Glomerular endothelial cell (primary cell): ENCODE measurements around the gene SOX30. TPM values are rescaled to one million over a fixed set of nuclear protein-coding genes. Genes with fewer than 3 reads are reported as not detected.

Experiments
- DNase-seq: peaks from one replicate; pipeline ENCODE4 v3.0.0-alpha.2; 2011; ENCODE audit warnings: low read depth, low spot score; ENCODE audit errors: extremely low read depth
- total RNA-seq: library from RNA; depleted of rRNA; stranded (reverse); fragments of >200 nt; gene quantifications from 2 replicates; pipeline ENCODE4 v1.2.3, GENCODE V29; 2015

SOX30 gene
- total RNA-seq, 1 donor from 2014 or later = not detected

DNA sequence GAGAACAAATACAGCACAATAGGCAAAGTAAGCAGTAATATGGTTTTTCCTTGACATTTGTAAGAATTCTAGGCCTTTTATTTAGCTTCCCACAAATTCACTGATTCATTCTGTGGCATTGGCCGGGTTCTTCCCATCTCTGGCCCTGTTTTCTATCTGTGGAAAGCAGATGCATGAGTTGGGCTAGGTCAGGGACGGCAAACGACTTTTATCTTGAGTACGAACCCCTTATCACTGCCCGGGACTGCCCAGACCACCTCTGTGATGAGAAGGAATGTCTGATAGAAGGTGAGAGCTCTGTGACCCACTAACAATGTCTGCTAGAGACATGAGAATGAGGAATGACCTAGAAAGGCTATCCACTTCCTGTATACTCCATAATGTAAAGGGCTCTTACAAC, 41.2 kb downstream of the SOX30 start:
- no peak for DNase-seq

DNA sequence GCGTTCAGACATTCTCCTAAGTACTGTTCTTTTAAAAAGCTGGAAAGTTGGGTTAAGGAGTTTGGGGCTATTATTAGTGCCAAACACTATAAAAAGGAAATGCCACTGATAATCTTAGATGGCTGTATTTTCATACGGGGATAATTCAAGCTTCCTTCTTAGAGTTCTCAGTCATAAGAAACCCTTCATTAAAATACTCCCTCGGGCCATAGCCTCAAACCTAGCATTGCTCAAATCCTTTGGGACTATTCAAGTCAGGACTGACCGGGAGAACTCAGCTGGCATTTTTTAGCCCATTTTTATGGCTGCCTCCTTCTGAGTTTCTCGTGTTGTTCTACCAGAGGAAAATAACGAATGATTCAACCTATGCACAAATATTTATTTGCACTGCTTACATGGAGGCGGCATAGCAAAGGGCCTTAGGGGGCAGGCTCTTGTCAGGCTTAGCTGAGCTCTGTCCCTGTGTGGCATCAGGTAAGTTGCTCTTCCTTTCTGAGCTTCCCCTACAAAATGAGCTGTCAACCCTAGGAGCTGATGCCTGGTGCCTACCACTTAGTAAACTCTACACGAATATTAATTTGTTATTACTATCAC, 43.2 kb downstream of the SOX30 start:
- DNase-seq = no peak

DNA sequence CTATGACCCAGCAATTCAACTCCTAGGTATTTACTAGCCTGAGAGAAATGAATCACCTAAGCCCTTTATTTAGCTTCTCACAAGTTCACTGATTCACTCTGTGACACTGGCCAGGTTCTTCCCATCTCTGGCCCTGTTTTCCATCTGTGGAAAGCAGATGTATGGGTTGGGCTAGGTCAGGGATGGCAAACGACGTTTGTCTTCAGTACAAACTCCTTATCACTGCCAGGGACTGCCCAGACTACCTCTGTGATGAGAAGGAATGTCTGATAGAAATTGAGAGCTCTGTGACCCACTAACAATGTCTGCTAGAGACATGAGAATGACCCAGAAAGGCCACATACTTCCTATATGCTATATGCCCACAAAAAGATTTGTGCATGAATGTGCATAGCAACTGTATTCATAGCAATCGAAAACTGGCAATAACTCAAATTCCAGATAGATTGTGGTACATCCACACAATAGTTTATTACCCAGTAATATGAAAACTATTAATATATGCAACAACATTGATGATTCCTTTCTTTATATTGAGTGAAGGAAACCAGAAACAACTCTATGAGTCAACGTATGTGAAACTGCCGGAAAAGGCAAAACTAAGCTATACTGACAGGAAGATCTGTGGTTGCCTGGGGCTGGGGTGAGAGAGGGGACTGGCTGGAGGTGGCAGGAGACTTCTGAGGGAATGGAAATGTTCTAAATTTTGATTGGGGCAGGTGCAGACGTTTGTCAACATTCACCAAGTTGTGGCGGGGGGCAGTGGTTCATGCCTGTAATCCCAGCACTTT, 44.7 kb downstream of the SOX30 start:
- DNase-seq = no peak

DNA sequence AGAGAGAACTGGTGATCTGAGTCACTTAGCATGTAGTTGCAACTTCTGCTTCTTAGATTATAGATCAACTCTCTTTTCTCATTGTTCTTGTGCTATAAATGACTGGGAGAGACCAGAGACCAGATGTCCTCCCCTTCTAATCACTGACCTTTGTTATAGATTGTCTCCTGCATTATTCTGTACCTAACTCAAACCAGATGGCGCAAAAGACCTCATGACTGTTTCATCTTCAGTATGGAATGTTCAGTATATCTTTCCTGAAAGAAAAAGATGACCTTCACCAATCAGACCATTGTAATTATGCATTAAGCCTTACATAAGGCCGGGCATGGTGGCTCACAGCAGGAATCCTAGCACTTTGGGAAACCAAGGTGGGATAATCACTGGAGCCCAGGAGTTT, 46.2 kb downstream of the SOX30 start:
- DNase-seq = no peak

DNA sequence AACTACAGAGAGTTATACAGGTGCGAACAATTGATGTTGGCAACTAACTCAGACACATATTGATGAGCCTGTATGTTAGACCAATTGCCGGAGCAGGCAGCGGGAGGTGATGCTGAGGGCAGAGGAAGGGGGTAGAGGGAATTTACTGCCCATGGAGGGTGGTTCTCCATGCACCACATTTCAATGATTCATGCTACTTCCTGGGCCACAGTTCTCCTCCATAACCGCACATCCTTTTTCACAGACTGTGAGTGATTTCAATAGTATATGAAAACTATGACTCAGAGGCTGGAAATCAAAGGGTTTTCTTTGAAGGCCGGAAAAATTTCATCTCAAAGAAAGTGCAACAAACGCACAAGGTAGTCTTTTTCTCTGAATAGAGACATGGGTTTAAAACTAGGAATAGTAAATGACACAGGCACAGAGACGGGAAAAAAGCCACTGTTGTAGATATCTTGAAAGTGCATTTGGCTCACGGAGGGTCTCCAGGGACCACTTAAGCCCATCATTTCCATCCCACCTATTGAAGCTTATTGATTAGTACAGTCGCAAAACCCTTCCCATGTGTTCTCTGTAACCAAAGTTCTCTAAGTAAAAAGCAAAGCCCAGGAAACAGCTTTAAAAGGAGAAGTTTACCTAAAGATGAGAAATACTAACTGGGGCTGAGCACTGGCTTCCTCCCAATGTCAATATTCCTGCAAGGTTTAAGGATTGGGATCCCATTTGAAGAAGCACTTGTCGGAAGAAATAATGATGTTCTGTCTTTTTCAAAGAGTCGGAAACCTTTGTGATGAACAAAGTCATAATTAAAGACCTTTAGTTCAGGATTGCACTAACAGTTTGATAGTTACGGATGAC, 48.7 kb downstream of the SOX30 start:
- peak; percentile 36 for DNase-seq

DNA sequence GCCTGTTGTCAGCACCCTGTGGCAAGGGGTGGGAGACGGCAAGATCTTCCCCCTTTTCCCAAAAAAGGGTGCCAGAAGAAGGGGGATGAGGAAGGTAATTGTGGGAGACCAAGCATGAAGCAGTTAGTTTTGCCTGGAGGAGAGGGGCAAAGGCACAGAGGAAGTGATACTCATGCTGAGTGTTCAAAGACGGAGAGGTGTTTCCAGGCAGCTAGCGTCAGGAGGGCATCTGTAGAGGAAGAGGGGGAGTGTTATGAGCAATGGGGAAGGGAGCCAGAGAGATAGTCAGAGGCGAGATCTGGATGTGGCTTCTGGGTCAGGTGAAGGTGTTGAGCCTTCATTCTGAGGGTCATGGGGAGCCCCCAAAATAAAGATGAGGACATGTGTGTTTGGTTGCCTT, 49.7 kb downstream of the SOX30 start:
- DNase-seq = no peak

DNA sequence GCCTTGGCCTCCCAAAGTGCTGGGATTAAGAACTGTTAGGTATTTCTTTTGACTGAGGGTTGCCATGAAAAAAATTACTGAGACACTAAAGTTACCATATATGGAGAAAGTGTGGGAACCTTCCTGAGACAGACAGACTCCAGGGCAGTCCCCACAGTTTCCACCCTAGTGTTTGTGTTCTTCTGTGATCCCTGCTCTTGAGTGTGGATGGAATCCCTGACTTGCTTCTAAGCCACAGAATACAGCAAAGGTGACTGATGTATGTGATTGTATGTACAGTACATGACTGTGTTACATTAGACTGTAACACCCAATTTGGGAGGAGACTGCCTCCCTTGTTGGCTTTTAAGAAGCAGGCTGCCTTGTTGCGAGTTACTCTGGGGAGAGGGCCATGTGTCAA, 52.0 kb downstream of the SOX30 start:
- no peak for DNase-seq

DNA sequence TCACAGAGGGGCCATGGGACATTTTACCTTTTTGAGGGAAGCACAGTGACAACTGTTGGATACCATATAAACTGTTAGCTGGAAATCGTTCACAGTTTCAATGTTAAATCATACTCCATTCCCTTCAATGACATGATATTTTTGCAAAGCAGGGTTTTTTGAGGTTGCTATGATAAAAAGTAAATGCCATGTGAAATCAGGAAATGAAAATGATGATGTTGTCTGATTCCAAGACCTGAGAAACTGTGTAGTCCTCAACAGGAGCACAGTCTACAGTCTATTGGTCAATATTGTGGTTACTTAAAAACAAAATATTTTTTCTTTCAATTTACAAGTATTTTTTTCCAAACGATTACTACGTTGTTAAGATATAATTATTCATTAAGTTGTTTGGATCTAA, 52.7 kb downstream of the SOX30 start:
- no peak for DNase-seq

DNA sequence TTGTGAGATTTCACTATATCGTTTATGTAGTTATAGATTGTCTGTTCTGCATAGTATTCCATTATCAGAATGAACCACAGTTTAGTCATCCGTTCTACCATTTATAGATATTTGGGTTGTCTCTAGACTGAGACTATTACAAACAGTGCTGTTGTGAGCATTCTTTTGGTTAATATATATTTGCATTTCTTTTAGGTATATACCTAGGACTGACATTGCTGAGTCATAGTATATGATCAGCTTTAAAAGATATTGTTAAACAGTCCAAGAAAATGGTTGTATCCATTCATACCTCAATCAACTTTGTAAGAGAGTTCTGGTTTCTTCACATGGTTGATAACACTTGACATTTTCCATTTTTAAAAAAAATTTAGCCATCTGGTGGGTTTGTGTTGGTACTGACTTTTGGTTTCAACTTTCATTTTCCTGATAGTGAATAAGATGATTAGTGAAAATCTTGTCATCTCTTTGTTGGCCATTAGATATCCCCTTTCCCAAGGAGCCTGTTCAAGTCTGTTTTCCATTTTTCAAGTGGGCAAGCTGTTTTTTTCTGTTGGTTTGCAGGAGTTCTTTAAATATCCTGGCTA, 53.8 kb downstream of the SOX30 start:
- DNase-seq = no peak

DNA sequence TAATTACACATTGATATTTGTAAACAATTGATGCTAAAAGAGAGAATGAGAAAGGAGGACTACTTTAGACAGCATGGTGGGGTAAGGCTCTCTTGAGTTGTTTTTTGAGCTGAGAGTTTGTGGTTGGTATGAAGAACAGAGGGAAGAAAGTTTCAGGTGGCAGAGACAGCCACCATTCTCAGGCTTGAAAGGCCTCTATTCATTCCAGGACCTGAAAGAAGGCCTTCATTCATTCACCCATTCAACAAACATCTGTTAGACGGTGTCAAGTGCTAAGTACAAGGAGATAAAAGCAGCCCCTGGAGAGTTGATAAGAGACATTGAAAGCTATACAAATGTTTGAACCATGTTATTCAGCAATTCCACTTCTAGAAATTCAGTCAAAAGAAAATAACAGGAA, 55.0 kb downstream of the SOX30 start:
- no peak for DNase-seq

DNA sequence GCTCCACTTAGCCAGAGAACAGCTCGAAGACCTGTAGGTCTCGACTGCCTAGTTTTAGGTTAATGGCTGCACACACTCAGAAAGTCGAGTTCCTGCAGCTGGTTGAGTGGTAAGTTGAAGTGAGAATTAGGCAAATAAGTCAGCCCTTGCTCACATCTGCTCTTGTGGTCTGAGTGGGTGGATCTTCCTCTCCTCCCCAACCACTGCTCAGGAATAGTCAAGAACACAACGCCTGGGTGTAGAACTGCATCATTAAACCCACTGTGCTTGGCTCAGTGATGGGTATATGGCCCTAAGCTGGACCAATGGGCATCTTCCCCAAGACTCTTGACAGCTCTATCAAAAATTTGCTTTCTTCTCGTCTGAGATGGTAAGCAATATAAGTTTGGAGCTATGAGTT, 55.8 kb downstream of the SOX30 start:
- no peak for DNase-seq

DNA sequence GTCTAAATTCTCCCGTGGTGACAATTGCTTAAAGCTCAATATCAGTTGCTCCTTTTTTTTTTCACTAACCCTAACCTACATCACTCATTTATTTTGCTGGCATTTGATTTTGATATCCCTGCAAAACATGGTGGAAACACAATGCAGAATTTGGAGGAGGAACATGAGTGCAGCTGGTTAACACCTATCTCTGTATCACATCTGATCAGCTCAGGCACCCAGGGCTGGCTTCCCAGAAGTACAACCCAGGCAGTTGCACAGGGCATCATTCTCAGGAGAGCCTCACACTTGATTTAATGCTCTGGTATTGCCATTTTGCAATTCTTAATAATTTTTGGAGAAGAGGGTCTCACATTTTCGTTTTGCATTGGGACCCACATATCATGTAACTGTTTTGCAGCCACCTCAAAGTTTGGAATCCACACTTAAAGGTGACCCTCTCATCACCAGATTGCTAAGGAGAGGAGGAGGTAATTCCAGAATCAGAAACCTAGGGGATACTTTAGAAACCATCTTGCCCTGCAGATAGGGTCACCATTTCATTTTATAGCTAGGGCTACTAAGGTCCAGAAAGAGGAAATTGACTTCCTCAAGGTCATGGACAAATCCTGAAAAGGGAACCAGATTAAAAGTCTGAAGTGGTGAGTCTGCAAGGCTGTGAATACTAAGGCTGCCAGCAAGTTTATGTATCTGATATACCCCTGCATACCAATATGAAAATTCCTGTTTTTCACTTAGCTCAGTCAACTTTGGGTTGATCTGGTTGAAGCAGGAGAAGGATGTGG, 57.4 kb downstream of the SOX30 start:
- no peak for DNase-seq

DNA sequence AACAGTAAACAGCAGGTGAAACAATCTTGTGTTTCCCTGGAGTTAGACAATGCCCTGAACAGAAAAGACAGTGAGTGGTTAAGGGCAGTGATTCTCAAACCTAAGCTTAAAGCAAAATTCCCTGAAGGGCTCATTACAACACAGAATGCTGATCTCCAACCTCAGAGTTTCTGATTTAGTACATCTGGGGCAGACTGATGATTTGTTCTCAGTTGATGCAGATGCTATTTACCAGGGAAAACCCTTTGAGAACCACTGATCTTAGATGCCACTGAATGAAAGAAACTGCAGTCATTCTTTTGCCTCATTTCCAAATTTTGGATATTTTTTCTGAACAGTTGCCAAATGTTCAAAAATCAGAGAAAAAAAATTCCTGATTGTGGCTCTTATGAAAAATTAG, 58.0 kb downstream of the SOX30 start:
- DNase-seq = no peak

DNA sequence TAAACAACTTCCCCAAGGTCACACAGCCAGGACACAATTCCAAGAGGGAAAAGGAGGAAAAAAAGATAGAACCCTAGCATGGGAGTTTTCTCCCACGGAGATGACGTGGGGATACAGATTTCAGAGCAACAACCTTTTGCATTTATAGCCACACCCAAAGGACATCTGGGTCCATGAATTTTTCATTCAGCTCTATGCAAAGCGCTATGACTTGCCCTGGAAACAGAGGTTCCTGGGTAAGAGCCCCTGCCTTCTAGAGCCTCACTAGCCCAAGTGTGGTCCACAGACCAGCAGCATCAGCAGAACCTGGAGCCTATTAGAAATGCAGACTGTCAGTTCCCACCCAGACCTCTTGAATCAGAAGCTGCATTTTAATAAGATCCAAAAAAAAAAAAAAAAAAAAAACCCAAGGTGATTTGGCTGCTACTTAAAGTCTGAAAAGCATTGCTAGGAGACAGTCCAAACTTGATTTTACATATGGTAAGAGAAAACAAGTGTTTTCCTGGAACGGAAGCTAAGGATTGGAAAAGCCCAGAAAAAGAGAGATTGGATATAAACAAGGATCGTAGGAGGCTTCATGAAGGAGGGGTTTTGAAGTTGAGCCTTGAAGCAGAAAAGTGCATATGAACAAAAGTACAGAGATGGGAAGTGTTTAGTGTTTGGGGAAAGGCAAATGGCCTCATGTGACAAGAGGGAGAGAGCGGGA, 59.0 kb downstream of the SOX30 start:
- no peak for DNase-seq

DNA sequence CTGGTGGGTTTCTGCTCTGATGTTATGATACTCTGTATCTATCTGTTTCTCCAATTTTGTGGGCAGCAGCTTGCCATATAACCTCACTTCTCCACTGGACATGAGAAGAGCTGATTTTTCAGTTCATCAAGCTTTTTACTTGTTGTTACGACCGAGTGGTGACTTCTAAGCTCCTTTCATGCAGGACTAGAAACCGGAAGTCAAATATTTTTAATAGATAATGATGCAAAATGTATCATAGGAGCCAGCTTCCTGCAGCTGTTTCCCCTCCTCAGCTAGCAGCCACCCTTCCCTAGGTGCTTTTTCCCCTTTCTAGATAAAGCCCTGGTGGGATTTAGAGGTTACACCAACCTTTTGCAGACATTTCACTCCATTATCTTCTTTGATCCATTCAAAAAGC, 59.6 kb downstream of the SOX30 start:
- no peak for DNase-seq

DNA sequence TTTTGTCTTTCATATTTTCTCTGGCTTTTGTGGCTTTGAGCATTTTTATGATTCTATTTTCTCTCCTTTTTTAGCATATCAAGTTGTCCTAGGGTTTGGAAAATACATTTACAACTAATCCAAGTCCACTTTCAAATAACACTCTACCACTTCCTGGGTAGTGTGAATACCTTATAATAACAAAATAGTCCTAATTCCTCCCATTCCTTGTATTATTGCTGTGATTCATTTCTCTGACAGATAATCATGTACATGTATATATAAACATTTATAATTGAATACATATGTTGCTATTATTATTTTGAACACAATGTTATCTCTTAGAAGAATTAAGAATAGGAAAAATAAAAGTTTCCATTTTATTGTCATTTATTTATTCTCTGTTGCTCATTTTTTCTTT, 61.8 kb downstream of the SOX30 start:
- DNase-seq = no peak

DNA sequence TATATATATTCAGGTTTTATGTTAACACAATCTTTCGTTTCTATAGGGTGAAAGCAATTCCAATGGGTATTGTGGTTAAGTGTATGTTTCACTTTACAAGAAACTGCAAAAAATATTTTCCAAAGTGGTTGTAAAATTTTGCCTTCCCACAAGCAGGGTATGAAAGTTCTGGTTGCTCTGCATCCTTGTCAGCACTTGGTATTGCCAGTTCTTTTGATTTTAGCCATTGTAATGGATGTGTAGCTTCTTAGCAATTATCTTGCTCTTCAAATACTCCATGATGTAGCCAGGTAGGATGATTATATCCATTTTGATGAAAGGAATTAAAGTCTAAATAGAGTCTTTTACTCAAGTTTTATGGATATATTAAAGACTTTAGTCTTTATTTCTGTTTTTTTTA, 67.6 kb downstream of the SOX30 start:
- DNase-seq = no peak

DNA sequence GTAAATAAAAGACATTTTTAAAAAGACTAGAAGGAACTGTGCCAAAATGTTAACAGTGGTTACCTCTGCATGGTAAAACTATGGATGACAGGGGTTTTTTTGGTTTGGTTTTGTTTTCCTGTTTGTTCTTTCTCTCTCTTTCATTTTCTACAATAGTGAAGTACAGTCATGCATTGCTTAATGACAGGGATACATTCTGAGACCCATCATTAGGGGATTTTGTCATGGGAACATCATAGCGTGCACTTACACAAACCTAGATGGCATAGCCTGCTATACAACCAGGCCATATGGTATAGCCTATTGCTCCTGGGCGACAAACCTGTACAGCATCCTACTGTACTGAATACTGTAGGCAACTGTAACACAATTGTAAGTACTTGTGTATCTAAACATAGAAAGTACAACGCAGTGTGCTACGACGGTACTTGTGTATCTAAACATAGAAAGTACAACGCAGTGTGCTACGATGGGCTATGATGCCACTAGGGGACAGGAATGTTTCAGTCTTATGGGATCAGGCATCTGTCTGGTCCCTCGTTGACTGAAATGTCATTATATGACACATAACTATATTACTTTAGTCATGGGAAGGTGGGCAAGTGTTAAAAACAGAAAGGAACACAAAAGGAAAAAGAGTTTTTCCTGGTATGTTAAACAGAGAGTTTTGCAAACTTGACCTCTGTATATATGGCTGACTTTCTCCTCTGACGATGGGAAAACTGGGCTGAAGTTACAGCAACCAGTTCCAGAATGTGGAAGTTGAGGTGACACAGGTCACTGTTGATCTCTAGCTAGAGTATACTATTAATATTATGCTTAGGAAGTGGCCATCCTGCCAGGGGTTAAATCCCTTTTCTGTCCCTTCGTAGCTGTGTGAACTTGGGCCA, 69.3 kb downstream of the SOX30 start:
- no peak for DNase-seq

DNA sequence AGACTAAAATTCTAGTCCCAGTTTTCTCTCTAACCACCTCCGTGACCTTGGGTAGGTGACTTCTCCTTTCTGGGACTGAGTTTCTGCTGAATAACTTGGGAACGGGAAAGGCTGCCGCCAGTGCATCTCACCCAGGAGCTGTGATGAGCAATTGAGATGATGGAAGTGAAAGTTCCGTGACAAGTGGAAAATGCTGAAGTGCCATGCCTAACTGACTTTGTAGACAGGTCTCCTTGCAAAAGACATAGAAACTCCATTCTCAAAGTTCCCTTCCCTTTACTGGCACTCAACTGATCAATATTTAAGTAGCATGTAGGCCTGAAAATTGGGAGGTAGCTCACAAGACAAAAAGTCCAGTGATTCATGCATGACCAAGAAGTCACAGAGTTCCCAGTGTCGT, 70.3 kb downstream of the SOX30 start:
- DNase-seq = no peak
